NCI-H2196 (cell line): ENCODE data around the gene PRKAG2.
A peak's percentile ranks its signal among the peaks of the same experiment; 100 is the strongest.
"Not testable (repeated sequence)": the region's sequence is repeated elsewhere in the genome, so short reads cannot be mapped to it uniquely, and the experiment has no call there.

ENCODE experiments used
- DNase-seq: peaks from one replicate; lab custom pipeline; 2025; ENCODE audit not compliant: unreplicated experiment; lab: John Stamatoyannopoulos, UW

The PRKAG2 gene

GRCh38 chr7:151536178-151536577 lies 340.7 kb downstream of the PRKAG2 start:
- not testable (repeated sequence) for DNase-seq

- no peak for DNase-seq
These were observed 347.1 kb downstream of the PRKAG2 start for GRCh38 chr7:151529842-151530241.

- no peak for DNase-seq
These were observed 352.1 kb downstream of the PRKAG2 start for GRCh38 chr7:151524845-151525244.

GRCh38 chr7:151524331-151524730 lies 352.6 kb downstream of the PRKAG2 start:
- no peak for DNase-seq

- DNase-seq: no peak
These were observed 356.3 kb downstream of the PRKAG2 start for GRCh38 chr7:151520419-151521261.

- peak; percentile 99 for DNase-seq
These were observed 357.0 kb downstream of the PRKAG2 start, which contains the start of gene RHEB for GRCh38 chr7:151519765-151520418. Gene RHEB (minus strand): TSS chr7:151519895. CDS start chr7:151519511, 384 bp downstream.

- not testable (repeated sequence) for DNase-seq
These were observed 357.8 kb downstream of the PRKAG2 start for GRCh38 chr7:151518947-151519764.

- no peak for DNase-seq
These were observed 358.6 kb downstream of the PRKAG2 start for GRCh38 chr7:151518105-151518946.

GRCh38 chr7:151517601-151518104 lies 359.3 kb downstream of the PRKAG2 start:
- DNase-seq: no peak

- DNase-seq: no peak
These were observed 361.7 kb downstream of the PRKAG2 start for GRCh38 chr7:151515276-151515565.

GRCh38 chr7:151514461-151515275 lies 362.2 kb downstream of the PRKAG2 start:
- DNase-seq: no peak

GRCh38 chr7:151513133-151513532 lies 363.8 kb downstream of the PRKAG2 start:
- DNase-seq: no peak

GRCh38 chr7:151512353-151512752 lies 364.6 kb downstream of the PRKAG2 start:
- no peak for DNase-seq

- DNase-seq: no peak
These were observed 365.0 kb downstream of the PRKAG2 start for GRCh38 chr7:151511946-151512345.

- no peak for DNase-seq
These were observed 365.6 kb downstream of the PRKAG2 start for GRCh38 chr7:151511270-151511669.

GRCh38 chr7:151509670-151510333 lies 367.1 kb downstream of the PRKAG2 start:
- no peak for DNase-seq

GRCh38 chr7:151508991-151509390 lies 367.9 kb downstream of the PRKAG2 start:
- DNase-seq: no peak

GRCh38 chr7:151507806-151508205 lies 369.1 kb downstream of the PRKAG2 start:
- DNase-seq: no peak

GRCh38 chr7:151506901-151507382 lies 370.0 kb downstream of the PRKAG2 start:
- DNase-seq: no peak
